ENCODE results near the gene TPRX1.
"Not testable (repeated sequence)": the region's sequence is repeated elsewhere in the genome, so short reads cannot be mapped to it uniquely, and the experiment has no call there.

Gene TPRX1

GRCh38 chr19:47792616-47793015, 11.7 kb downstream of the TPRX1 start:
- H2BK15ac ChIP-seq (ENCODE audit: low read depth, poor library complexity, severe bottlenecking) = no peak overlapping the region
- WGBS = no CpG with 5 or more reads among the region's 1 CpG
- H3K4ac ChIP-seq (ENCODE audit: low read depth in 1 of 2, low read length in 2 of 2) = no peak overlapping the region
- H2BK120ac ChIP-seq (ENCODE audit: low read depth, low read length) = no peak overlapping the region
- H3K4me3 ChIP-seq (ENCODE audit: insufficient read depth in 1 of 2, low read depth in 1 of 2, low read length in 2 of 2) = no peak overlapping the region
- H2AK5ac ChIP-seq (ENCODE audit: low read length, severe bottlenecking) = no peak overlapping the region
- H4K91ac ChIP-seq (ENCODE audit: low read length) = no peak overlapping the region
- H3K36me3 ChIP-seq (ENCODE audit: control insufficient read depth in 1 of 2, insufficient read depth in 2 of 2, low read depth in 1 of 2, low read length in 2 of 2) = peaks cover 0 to 7% of the 10 kb centered on the region in 2 experiments
- no peak overlapping the region for H3K14ac ChIP-seq (ENCODE audit: low read length in 2 of 2)
- no peaks in the 10 kb centered on the region for H3K9me3 ChIP-seq (ENCODE audit: control insufficient read depth, low read length)
- no peak overlapping the region for H2BK5ac ChIP-seq (ENCODE audit: low read depth, low read length, poor library complexity, severe bottlenecking)
- no peak overlapping the region for H3K23ac ChIP-seq (ENCODE audit: low read length in 2 of 2)
- no peak overlapping the region for H3K4me2 ChIP-seq (ENCODE audit: low read length, poor library complexity, severe bottlenecking)
- no peak for DNase-seq
- no peak overlapping the region for H2AFZ ChIP-seq (ENCODE audit: low read depth, low read length)
- peaks cover 6% of the 10 kb centered on the region for H3K4me1 ChIP-seq (ENCODE audit: control insufficient read depth, insufficient read depth, low read depth, low read length)
- H3K18ac ChIP-seq (ENCODE audit: low read depth in 1 of 2, low read length in 2 of 2) = no peak overlapping the region
- no peaks in the 10 kb centered on the region for H3K27me3 ChIP-seq (ENCODE audit: control insufficient read depth in 1 of 2, insufficient read depth in 1 of 2, low read length in 2 of 2)
- no peak overlapping the region for H2BK12ac ChIP-seq (ENCODE audit: low read length in 2 of 2)
- H3K9ac ChIP-seq (ENCODE audit: low read length) = no peak overlapping the region
- H4K8ac ChIP-seq (ENCODE audit: low read length) = no peak overlapping the region
- H3K27ac ChIP-seq (ENCODE audit: low read length, poor library complexity, severe bottlenecking) = no peak overlapping the region
- H3K79me1 ChIP-seq (replicated peaks; ENCODE audit: low read length, poor library complexity, severe bottlenecking) = no peaks in the 10 kb centered on the region

GRCh38 chr19:47790398-47790814, 13.9 kb downstream of the TPRX1 start:
- peak overlapping the region in 1 of 2 experiments; percentile 34 for H3K18ac ChIP-seq (ENCODE audit: low read depth in 1 of 2, low read length in 2 of 2)
- no peak overlapping the region for H2BK5ac ChIP-seq (ENCODE audit: low read depth, low read length, poor library complexity, severe bottlenecking)
- H3K27ac ChIP-seq (ENCODE audit: low read length, poor library complexity, severe bottlenecking) = no peak overlapping the region
- H3K79me1 ChIP-seq (replicated peaks; ENCODE audit: low read length, poor library complexity, severe bottlenecking) = no peaks in the 10 kb centered on the region
- no peak overlapping the region for H2BK15ac ChIP-seq (ENCODE audit: low read depth, poor library complexity, severe bottlenecking)
- peaks cover 17 to 20% of the 10 kb centered on the region in 2 experiments for H3K36me3 ChIP-seq (ENCODE audit: control insufficient read depth in 1 of 2, insufficient read depth in 2 of 2, low read depth in 1 of 2, low read length in 2 of 2)
- no peak overlapping the region for H3K14ac ChIP-seq (ENCODE audit: low read length in 2 of 2)
- no peak overlapping the region for H3K23ac ChIP-seq (ENCODE audit: low read length in 2 of 2)
- no peak overlapping the region for H3K4ac ChIP-seq (ENCODE audit: low read depth in 1 of 2, low read length in 2 of 2)
- H3K4me2 ChIP-seq (ENCODE audit: low read length, poor library complexity, severe bottlenecking) = no peak overlapping the region
- H2AK5ac ChIP-seq (ENCODE audit: low read length, severe bottlenecking) = no peak overlapping the region
- H3K4me3 ChIP-seq (ENCODE audit: insufficient read depth in 1 of 2, low read depth in 1 of 2, low read length in 2 of 2) = no peak overlapping the region
- H4K91ac ChIP-seq (ENCODE audit: low read length) = no peak overlapping the region
- H2BK120ac ChIP-seq (ENCODE audit: low read depth, low read length) = no peak overlapping the region
- no peak overlapping the region for H2BK12ac ChIP-seq (ENCODE audit: low read length in 2 of 2)
- H3K9me3 ChIP-seq (ENCODE audit: control insufficient read depth, low read length) = no peaks in the 10 kb centered on the region
- no peak overlapping the region for H3K9ac ChIP-seq (ENCODE audit: low read length)
- H3K27me3 ChIP-seq (ENCODE audit: control insufficient read depth in 1 of 2, insufficient read depth in 1 of 2, low read length in 2 of 2) = no peaks in the 10 kb centered on the region
- H2AFZ ChIP-seq (ENCODE audit: low read depth, low read length) = peak overlapping the region; percentile 39
- H4K8ac ChIP-seq (ENCODE audit: low read length) = no peak overlapping the region
- peak; percentile 75 for DNase-seq
- H3K4me1 ChIP-seq (ENCODE audit: control insufficient read depth, insufficient read depth, low read depth, low read length) = peaks cover 6% of the 10 kb centered on the region
- WGBS = 13% methylated on average over 9 of the region's 10 CpGs

- H3K23ac ChIP-seq (ENCODE audit: low read length in 2 of 2); H4K91ac ChIP-seq (ENCODE audit: low read length); H2AFZ ChIP-seq (ENCODE audit: low read depth, low read length); H3K4me3 ChIP-seq (ENCODE audit: insufficient read depth in 1 of 2, low read depth in 1 of 2, low read length in 2 of 2); H3K4me1 ChIP-seq (ENCODE audit: control insufficient read depth, insufficient read depth, low read depth, low read length); H2BK15ac ChIP-seq (ENCODE audit: low read depth, poor library complexity, severe bottlenecking); H2AK5ac ChIP-seq (ENCODE audit: low read length, severe bottlenecking); H3K4me2 ChIP-seq (ENCODE audit: low read length, poor library complexity, severe bottlenecking); DNase-seq; H2BK5ac ChIP-seq (ENCODE audit: low read depth, low read length, poor library complexity, severe bottlenecking); H2BK12ac ChIP-seq (ENCODE audit: low read length in 2 of 2); H3K4ac ChIP-seq (ENCODE audit: low read depth in 1 of 2, low read length in 2 of 2); H3K79me1 ChIP-seq (replicated peaks; ENCODE audit: low read length, poor library complexity, severe bottlenecking); H3K14ac ChIP-seq (ENCODE audit: low read length in 2 of 2); H3K9me3 ChIP-seq (ENCODE audit: control insufficient read depth, low read length); H3K9ac ChIP-seq (ENCODE audit: low read length); H3K18ac ChIP-seq (ENCODE audit: low read depth in 1 of 2, low read length in 2 of 2); H3K27ac ChIP-seq (ENCODE audit: low read length, poor library complexity, severe bottlenecking); H2BK120ac ChIP-seq (ENCODE audit: low read depth, low read length); H4K8ac ChIP-seq (ENCODE audit: low read length); H3K27me3 ChIP-seq (ENCODE audit: control insufficient read depth in 1 of 2, insufficient read depth in 1 of 2, low read length in 2 of 2): not testable (repeated sequence)
- peaks cover 22% of the 10 kb centered on the region in 2 experiments for H3K36me3 ChIP-seq (ENCODE audit: control insufficient read depth in 1 of 2, insufficient read depth in 2 of 2, low read depth in 1 of 2, low read length in 2 of 2)
- 88% methylated on average over 13 of the region's 13 CpGs for WGBS
Measured at GRCh38 chr19:47789811-47790210, 14.5 kb downstream of the TPRX1 start.

- H3K27me3 ChIP-seq (ENCODE audit: control insufficient read depth in 1 of 2, insufficient read depth in 1 of 2, low read length in 2 of 2); H3K23ac ChIP-seq (ENCODE audit: low read length in 2 of 2); H2BK15ac ChIP-seq (ENCODE audit: low read depth, poor library complexity, severe bottlenecking); H3K27ac ChIP-seq (ENCODE audit: low read length, poor library complexity, severe bottlenecking); H2AFZ ChIP-seq (ENCODE audit: low read depth, low read length); H3K4me1 ChIP-seq (ENCODE audit: control insufficient read depth, insufficient read depth, low read depth, low read length); H3K4me2 ChIP-seq (ENCODE audit: low read length, poor library complexity, severe bottlenecking); H3K4ac ChIP-seq (ENCODE audit: low read depth in 1 of 2, low read length in 2 of 2); H3K9me3 ChIP-seq (ENCODE audit: control insufficient read depth, low read length); H3K9ac ChIP-seq (ENCODE audit: low read length); H4K8ac ChIP-seq (ENCODE audit: low read length); H2BK5ac ChIP-seq (ENCODE audit: low read depth, low read length, poor library complexity, severe bottlenecking); H2BK120ac ChIP-seq (ENCODE audit: low read depth, low read length); H3K79me1 ChIP-seq (replicated peaks; ENCODE audit: low read length, poor library complexity, severe bottlenecking); H2BK12ac ChIP-seq (ENCODE audit: low read length in 2 of 2); DNase-seq; H2AK5ac ChIP-seq (ENCODE audit: low read length, severe bottlenecking); H3K14ac ChIP-seq (ENCODE audit: low read length in 2 of 2); H4K91ac ChIP-seq (ENCODE audit: low read length); H3K4me3 ChIP-seq (ENCODE audit: insufficient read depth in 1 of 2, low read depth in 1 of 2, low read length in 2 of 2); H3K18ac ChIP-seq (ENCODE audit: low read depth in 1 of 2, low read length in 2 of 2): not testable (repeated sequence)
- peaks cover 36 to 44% of the 10 kb centered on the region in 2 experiments for H3K36me3 ChIP-seq (ENCODE audit: control insufficient read depth in 1 of 2, insufficient read depth in 2 of 2, low read depth in 1 of 2, low read length in 2 of 2)
- 93% methylated on average over 10 of the region's 10 CpGs for WGBS
Measured at GRCh38 chr19:47787307-47787706, 17.0 kb downstream of the TPRX1 start.
